GM10266 (cell line): ENCODE results near the gene DCDC1.

ENCODE experiments used
- DNase-seq: peaks from one replicate; pipeline ENCODE4 v3.0.0; 2012; ENCODE audit errors: extremely low spot score
- CTCF ChIP-seq: IDR thresholded peaks from 2 replicates; pipeline ENCODE4 v1.5.1; 2012; ENCODE audit warnings: mild to moderate bottlenecking, low read depth; ENCODE audit not compliant: control insufficient read depth, insufficient read depth; ENCODE audit errors: missing control alignments

DCDC1 gene

GRCh38 chr11:31237819-31238760 lies 131.4 kb downstream of the DCDC1 start:
- DNase-seq: no peak
- TF ChIP-seq CTCF: no peak

DNA sequence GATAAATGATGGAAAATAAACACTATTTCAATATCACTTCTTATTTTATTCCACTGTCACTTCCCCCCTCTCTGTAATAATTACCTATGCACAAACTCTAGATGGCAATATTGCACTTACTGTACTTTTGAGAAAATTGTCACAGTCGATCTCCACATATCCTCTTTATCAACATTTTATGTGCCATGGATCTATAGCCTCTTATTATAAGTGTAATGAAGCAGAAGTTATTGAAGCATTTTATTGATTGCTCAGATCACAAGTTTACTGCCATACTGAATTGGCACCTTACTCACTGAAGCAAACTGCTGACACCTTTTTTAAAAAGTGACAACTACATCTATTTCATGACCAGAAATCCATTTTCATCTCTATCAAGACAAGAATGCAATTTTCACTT lies 133.4 kb downstream of the DCDC1 start:
- DNase-seq: no peak
- TF ChIP-seq CTCF: peak; percentile 40

GRCh38 chr11:31233425-31233824 lies 136.1 kb downstream of the DCDC1 start:
- no peak for DNase-seq
- no peak for TF ChIP-seq CTCF

- TF ChIP-seq CTCF: no peak
- no peak for DNase-seq
These were observed 137.9 kb downstream of the DCDC1 start for GRCh38 chr11:31231601-31232000.

- no peak for DNase-seq
- TF ChIP-seq CTCF: no peak
These were observed 150.7 kb downstream of the DCDC1 start for GRCh38 chr11:31218847-31219246.

DNA sequence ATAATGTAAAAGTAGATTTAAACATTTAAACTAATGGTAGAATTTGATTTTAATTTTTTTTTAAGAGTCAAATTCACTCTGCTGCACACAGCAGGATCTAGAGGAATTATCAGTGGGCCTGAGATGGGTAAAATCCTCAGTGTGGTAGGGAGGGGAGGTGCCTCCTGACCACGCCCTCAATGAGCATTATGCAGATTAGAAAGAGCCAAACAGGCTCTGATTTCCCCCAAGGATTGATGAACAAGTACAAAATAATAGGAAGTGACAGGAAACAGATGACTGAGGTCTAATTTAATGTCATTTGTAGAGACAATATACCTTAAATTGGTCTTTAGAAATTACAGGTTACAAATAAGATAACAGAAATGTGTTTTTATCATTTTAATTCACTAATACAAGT lies 155.2 kb downstream of the DCDC1 start:
- DNase-seq: no peak
- no peak for TF ChIP-seq CTCF

- DNase-seq: no peak
- TF ChIP-seq CTCF: no peak
These were observed 170.2 kb downstream of the DCDC1 start for GRCh38 chr11:31199378-31199777.
